ENCODE measurements around the gene PCDHGB7. TPM values are rescaled to one million over a fixed set of nuclear protein-coding genes. Genes with fewer than 3 reads are reported as not detected.
"Not testable (repeated sequence)": the region's sequence is repeated elsewhere in the genome, so short reads cannot be mapped to it uniquely, and the experiment has no call there.

Gene PCDHGB7
- total RNA-seq, 1 donor from 2014 or later: 45.2 TPM

GRCh38 chr5:141411575-141411974, 5.9 kb upstream of the PCDHGB7 start:
- Mint-ChIP-seq H3K27ac (ENCODE audit: unreplicated experiment) (peak overlapping the region; percentile 30), H3K4me1 (ENCODE audit: unreplicated experiment) (peaks cover 43% of the 10 kb centered on the region), H3K36me3 (ENCODE audit: low read depth, unreplicated experiment) (peaks cover 53% of the 10 kb centered on the region), H3K4me3 (ENCODE audit: unreplicated experiment) (peak overlapping the region; percentile 72), H3K27me3 (ENCODE audit: unreplicated experiment) (peaks cover 10% of the 10 kb centered on the region), H3K9me3 (ENCODE audit: unreplicated experiment) (peaks cover 23% of the 10 kb centered on the region)
- no peak for TF ChIP-seq CTCF (IDR thresholded peaks at IDR 0.05; ENCODE audit: unreplicated experiment)
- no peak for DNase-seq (ENCODE audit: low spot score)

GRCh38 chr5:141412854-141413539, 4.5 kb upstream of the PCDHGB7 start, which contains the start of gene PCDHGA10:
Gene PCDHGA10, plus strand, starts transcription at chr5:141412987. Its CDS starts 189 bp downstream, at chr5:141413176.
- Mint-ChIP-seq H3K36me3 (ENCODE audit: low read depth, unreplicated experiment) (peaks cover 53% of the 10 kb centered on the region), H3K4me1 (ENCODE audit: unreplicated experiment) (peaks cover 44% of the 10 kb centered on the region), H3K27me3 (ENCODE audit: unreplicated experiment) (peaks cover 13% of the 10 kb centered on the region), H3K4me3 (ENCODE audit: unreplicated experiment) (peak within 1 kb of the TSS; percentile 96), H3K27ac (ENCODE audit: unreplicated experiment) (peak within 1 kb of the TSS; percentile 84), H3K9me3 (ENCODE audit: unreplicated experiment) (peaks cover 26% of the 10 kb centered on the region)
- TF ChIP-seq CTCF (IDR thresholded peaks at IDR 0.05; ENCODE audit: unreplicated experiment): peak; percentile 81
- DNase-seq (ENCODE audit: low spot score): peak; percentile 70

GRCh38 chr5:141413540-141414069, 3.9 kb upstream of the PCDHGB7 start:
- peaks cover 56% of the 10 kb centered on the region for H3K36me3 Mint-ChIP-seq (ENCODE audit: low read depth, unreplicated experiment)
- peak overlapping the region; percentile 84 for H3K27ac Mint-ChIP-seq (ENCODE audit: unreplicated experiment)
- no peak for DNase-seq (ENCODE audit: low spot score)

GRCh38 chr5:141414548-141415274, 2.8 kb upstream of the PCDHGB7 start:
- DNase-seq (ENCODE audit: low spot score); H3K27ac Mint-ChIP-seq (ENCODE audit: unreplicated experiment): not testable (repeated sequence)
- peaks cover 36% of the 10 kb centered on the region for H3K9me3 Mint-ChIP-seq (ENCODE audit: unreplicated experiment)
- H3K4me1 Mint-ChIP-seq (ENCODE audit: unreplicated experiment): peaks cover 46% of the 10 kb centered on the region
- peak overlapping the region; percentile 68 for H3K4me3 Mint-ChIP-seq (ENCODE audit: unreplicated experiment)
- H3K36me3 Mint-ChIP-seq (ENCODE audit: low read depth, unreplicated experiment): peaks cover 57% of the 10 kb centered on the region
- peaks cover 23% of the 10 kb centered on the region for H3K27me3 Mint-ChIP-seq (ENCODE audit: unreplicated experiment)

More at GRCh38 chr5:141413540-141414069, 3.9 kb upstream of the PCDHGB7 start:
- H3K9me3 Mint-ChIP-seq (ENCODE audit: unreplicated experiment): peaks cover 32% of the 10 kb centered on the region
- H3K27me3 Mint-ChIP-seq (ENCODE audit: unreplicated experiment): peaks cover 19% of the 10 kb centered on the region
- no peak for TF ChIP-seq CTCF (IDR thresholded peaks at IDR 0.05; ENCODE audit: unreplicated experiment)
- H3K4me3 Mint-ChIP-seq (ENCODE audit: unreplicated experiment): peak overlapping the region; percentile 96
- H3K4me1 Mint-ChIP-seq (ENCODE audit: unreplicated experiment): peaks cover 49% of the 10 kb centered on the region

- DNase-seq (ENCODE audit: low spot score); H3K4me3 Mint-ChIP-seq (ENCODE audit: unreplicated experiment); H3K27ac Mint-ChIP-seq (ENCODE audit: unreplicated experiment): not testable (repeated sequence)
- H3K4me1 Mint-ChIP-seq (ENCODE audit: unreplicated experiment): peaks cover 47% of the 10 kb centered on the region
- peaks cover 23% of the 10 kb centered on the region for H3K27me3 Mint-ChIP-seq (ENCODE audit: unreplicated experiment)
- peaks cover 38% of the 10 kb centered on the region for H3K9me3 Mint-ChIP-seq (ENCODE audit: unreplicated experiment)
- peaks cover 60% of the 10 kb centered on the region for H3K36me3 Mint-ChIP-seq (ENCODE audit: low read depth, unreplicated experiment)
These were observed 2.2 kb upstream of the PCDHGB7 start for GRCh38 chr5:141415275-141415618.
